NCI-H1694 treated with DMSO at 0.1 percent for 48 hours (cell line): Measurements from ENCODE around the gene SSU72.
"Not testable (repeated sequence)": the region's sequence is repeated elsewhere in the genome, so short reads cannot be mapped to it uniquely, and the experiment has no call there.

Experiments
- DNase-seq: peaks from one replicate; lab custom pipeline; 2025; lab: John Stamatoyannopoulos, UW

SSU72 gene

GRCh38 chr1:1526476-1526875 is 48.2 kb downstream of the SSU72 start:
- DNase-seq = not testable (repeated sequence)

GRCh38 chr1:1524750-1525383 is 49.8 kb downstream of the SSU72 start:
- DNase-seq = not testable (repeated sequence)

- not testable (repeated sequence) for DNase-seq
These were observed 51.0 kb downstream of the SSU72 start for GRCh38 chr1:1523651-1524050.

- not testable (repeated sequence) for DNase-seq
These were observed 51.4 kb downstream of the SSU72 start for GRCh38 chr1:1523226-1523625.

- DNase-seq = not testable (repeated sequence)
These were observed 52.1 kb downstream of the SSU72 start for GRCh38 chr1:1522536-1522935.

- no peak for DNase-seq
These were observed 53.3 kb downstream of the SSU72 start for GRCh38 chr1:1521331-1521730.

GRCh38 chr1:1519805-1520505 is 54.7 kb downstream of the SSU72 start:
- not testable (repeated sequence) for DNase-seq

GRCh38 chr1:1518621-1519007 is 56.0 kb downstream of the SSU72 start:
- DNase-seq = not testable (repeated sequence)

GRCh38 chr1:1517973-1518620 is 56.6 kb downstream of the SSU72 start:
- DNase-seq = no peak

GRCh38 chr1:1516923-1517322 is 57.7 kb downstream of the SSU72 start:
- not testable (repeated sequence) for DNase-seq

- not testable (repeated sequence) for DNase-seq
These were observed 60.3 kb downstream of the SSU72 start for GRCh38 chr1:1514376-1514775.

GRCh38 chr1:1513675-1514074 is 61.0 kb downstream of the SSU72 start:
- not testable (repeated sequence) for DNase-seq

GRCh38 chr1:1512425-1512824 is 62.2 kb downstream of the SSU72 start:
- not testable (repeated sequence) for DNase-seq

GRCh38 chr1:1511533-1512285 is 63.0 kb downstream of the SSU72 start, which contains the start of gene ATAD3A:
ATAD3A (plus strand) TSS chr1:1512162; CDS start chr1:1512269, 107 bp downstream.
- peak; percentile 94 for DNase-seq

GRCh38 chr1:1510912-1511532 is 63.6 kb downstream of the SSU72 start:
- no peak for DNase-seq

- not testable (repeated sequence) for DNase-seq
These were observed 65.2 kb downstream of the SSU72 start for GRCh38 chr1:1509465-1509850.

- not testable (repeated sequence) for DNase-seq
These were observed 65.7 kb downstream of the SSU72 start for GRCh38 chr1:1508775-1509464.

- no peak for DNase-seq
These were observed 67.4 kb downstream of the SSU72 start for GRCh38 chr1:1507305-1507704.

- DNase-seq = not testable (repeated sequence)
These were observed 68.9 kb downstream of the SSU72 start for GRCh38 chr1:1505801-1506200.

- peak; percentile 23 for DNase-seq
These were observed 69.3 kb downstream of the SSU72 start for GRCh38 chr1:1505366-1505798.

GRCh38 chr1:1504777-1505365 is 69.8 kb downstream of the SSU72 start:
- peak; percentile 81 for DNase-seq
